ENCODE results near the gene PTH1R.
"Not testable (repeated sequence)": the region's sequence is repeated elsewhere in the genome, so short reads cannot be mapped to it uniquely, and the experiment has no call there.

PTH1R gene

GRCh38 chr3:46899151-46900006, 21.9 kb downstream of the PTH1R start:
- DNase-seq (ENCODE audit: low read depth), result no peak

DNA sequence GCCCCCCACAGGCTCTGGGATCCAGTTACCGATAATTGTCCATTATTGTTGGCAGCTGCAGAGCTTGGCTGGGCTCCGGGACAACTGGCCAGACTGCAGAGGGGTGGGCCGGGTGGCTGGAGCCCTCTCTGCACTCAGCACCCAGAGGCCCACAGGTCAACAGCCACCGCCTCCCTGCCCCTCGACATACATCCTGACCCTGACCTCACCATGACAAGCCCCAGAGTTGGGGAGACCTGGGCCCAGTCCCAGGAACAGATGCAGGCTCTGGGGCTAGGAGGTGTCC, 22.4 kb downstream of the PTH1R start:
- DNase-seq (ENCODE audit: low read depth), result no peak

DNA sequence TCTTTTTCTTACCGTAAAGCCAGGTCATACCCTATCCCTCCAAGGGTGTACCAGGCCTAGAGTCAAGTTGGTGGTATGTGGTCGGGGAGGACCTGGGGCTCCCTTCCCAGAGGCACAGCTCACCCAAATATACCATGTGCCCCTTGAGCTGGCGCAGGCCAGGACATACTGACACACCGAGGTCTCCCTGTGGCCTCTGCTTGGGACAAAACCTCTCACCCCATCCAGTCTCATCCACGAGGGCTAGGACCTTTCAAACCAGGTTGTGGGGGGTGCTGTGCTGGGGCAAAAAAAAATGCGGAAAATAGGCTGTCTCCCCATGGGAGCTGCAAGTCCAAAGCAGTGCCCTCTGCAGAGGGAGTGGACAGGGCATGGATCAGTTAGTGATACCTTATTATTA, 22.8 kb downstream of the PTH1R start:
- no peak for DNase-seq (ENCODE audit: low read depth)

DNA sequence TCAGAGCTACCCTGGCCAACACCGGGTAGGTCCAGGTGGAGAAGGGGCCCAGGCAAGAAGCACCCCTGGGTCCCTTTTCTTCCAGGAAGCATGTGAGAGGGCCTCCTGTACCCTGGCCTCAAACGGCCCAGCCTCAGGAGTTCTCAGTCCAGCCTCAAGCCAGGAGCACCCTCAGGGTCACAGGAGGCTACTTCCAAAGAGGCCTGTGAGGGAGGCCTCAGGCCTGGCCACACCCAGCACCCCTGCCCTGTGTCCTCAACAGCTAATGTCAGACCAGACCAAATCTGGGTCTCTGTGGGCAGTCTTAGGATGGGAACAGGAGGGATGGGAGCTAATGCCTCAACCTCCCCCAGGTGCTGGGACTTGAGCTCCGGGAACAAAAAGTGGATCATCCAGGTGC, 23.5 kb downstream of the PTH1R start:
- DNase-seq (ENCODE audit: low read depth), result no peak

GRCh38 chr3:46901591-46902187, 24.2 kb downstream of the PTH1R start:
- DNase-seq (ENCODE audit: low read depth), result no peak

GRCh38 chr3:46902188-46902631, 24.7 kb downstream of the PTH1R start:
- no peak for DNase-seq (ENCODE audit: low read depth)

DNA sequence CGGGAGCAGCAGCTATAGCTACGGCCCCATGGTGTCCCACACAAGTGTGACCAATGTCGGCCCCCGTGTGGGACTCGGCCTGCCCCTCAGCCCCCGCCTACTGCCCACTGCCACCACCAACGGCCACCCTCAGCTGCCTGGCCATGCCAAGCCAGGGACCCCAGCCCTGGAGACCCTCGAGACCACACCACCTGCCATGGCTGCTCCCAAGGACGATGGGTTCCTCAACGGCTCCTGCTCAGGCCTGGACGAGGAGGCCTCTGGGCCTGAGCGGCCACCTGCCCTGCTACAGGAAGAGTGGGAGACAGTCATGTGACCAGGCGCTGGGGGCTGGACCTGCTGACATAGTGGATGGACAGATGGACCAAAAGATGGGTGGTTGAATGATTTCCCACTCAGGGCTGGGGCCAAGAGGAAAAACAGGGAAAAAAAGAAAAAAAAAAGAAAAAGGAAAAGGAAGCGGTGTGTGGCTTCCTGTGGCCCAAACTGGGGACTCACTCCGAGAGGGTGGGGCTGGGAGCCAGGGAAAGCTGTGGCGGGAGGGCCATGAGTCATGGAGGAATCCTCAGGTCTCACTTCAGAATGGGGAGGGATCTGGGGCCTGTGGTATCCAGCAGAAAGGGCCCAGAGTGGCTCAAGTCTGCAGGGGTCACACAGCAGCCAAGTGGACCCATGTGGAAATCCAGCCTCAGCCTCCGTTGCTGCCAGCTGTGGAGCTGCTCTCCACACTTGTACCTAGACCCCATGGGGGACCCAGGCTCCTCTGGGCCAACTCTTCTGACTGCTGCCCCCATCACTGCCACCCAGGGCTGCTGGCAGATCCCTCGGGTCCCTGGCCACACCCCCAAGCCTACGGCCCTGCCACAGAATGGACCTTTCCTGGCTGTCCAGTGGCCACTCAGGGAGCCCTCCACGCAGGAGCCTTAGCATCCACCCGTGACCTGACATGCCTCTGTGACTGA, 26.1 kb downstream of the PTH1R start:
- no peak for DNase-seq (ENCODE audit: low read depth)

DNA sequence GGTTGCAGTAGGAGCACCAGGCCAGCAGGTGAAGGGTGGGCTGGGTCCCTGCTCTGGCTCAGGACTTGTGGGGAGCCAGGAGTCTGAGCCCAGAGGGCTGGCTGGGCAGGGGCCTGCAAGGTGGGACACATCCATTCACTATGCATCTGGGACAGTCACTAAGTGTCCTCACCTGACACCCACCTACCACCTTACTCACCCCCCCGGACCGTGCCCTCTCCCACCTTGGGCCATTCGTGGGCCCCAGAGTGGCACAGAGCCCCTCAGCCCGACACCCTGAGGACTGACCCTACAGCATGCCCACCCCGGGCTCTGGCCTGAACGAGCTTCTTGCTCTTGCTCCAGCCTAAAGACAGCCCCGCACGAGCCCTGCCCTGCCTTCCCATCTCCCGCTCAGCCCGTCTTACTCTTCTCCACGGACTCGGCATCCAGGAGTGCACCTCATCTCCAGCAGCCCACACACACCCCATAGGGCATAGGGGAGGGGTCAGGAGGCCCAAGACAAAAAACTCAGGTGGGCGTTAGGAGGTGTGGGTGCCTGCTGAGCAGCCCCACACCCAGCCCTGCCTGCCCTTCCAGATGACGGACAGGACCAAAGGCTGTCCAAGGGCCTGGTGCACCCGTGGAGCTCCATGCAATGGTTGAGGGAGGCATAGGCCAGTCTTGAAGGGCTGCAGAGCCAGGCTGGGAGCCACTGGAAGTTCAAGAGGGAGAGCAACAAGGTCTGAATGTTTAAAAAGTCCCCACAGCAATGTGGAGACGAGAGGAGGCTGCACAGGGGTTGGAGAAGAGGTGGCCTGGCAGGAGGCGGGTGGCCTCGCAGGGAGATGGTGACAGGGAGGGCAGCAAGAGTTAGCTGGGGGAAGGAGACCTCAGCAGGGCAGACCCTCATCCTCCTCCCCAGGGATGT, 27.0 kb downstream of the PTH1R start:
- DNase-seq (ENCODE audit: low read depth), result no peak

DNA sequence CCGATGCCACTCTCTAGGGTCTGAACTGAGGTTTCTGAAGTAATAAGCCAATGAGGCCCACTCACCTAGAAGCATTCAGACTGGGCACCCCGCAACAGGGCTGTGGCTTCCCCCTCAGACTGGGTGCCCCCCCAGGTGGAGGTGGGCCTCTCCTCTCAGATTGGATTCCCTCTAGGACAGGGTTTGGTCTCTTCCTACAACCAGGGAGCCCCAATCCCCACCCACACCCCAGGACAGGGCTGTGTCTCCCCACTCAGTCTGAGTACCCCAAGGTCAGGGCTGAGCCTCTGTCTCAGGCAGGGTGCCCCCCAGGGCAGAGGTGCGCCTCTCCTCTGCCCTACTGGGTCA, 27.7 kb downstream of the PTH1R start:
- no peak for DNase-seq (ENCODE audit: low read depth)

DNA sequence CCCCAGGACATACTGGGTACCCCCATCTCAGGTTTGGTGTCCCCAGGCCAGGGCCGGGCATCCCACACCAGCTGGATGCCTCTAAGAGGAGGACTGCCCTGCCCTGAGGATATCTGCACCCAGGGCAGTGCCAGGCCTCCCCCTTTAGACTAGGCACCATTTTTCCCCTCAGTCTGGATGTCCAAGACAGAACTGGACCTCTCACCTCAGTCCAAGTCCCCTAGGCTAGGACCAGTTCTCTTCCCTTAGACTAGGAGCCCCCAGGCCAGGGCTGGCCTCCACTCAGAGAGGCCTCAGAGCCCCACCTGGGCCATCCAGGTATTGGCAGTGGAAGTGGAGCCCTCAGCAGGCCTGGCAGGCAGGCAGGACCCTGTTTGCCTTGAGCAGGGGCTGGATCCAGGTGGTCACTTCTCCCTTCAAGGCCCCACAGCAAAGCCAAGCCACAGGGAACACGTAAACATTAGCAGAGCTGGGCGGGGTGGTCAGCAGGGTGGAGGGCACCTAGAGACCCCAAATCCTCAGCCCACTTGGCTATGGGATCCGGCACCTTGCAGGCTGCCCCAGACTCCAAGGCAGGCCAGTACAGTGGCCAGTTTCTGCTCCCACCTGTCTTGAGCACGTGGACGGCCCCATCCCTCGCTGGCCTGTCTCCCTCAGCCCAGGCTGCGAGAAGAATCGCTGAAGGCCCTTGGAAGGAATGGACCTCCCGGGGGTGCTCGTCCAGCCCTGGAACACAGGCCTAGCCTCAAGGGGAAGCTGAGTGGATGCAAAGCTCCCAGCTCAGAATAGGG, 28.3 kb downstream of the PTH1R start:
- no peak for DNase-seq (ENCODE audit: low read depth)

GRCh38 chr3:46906471-46907058, 29.0 kb downstream of the PTH1R start:
- DNase-seq (ENCODE audit: low read depth), result no peak

DNA sequence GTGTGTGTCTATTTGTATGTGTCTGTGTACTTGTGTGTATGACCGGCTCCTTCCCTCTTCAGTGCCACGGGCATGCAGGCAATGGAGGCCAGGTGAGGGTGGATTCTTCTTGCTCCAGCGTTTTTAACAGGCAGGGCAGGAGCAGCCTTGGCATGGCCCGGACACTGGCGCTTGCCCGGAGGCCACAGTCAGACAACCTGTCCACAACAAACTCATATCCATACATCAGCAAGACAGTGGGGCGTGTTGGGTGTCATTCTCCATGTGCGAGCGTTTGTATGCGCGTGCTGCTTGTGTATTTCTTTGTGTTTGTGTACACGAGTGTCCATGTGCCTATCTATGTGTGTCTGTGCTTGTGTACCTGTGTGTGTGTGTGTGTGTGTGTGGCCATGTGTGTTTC, 29.8 kb downstream of the PTH1R start:
- DNase-seq (ENCODE audit: low read depth), result no peak

DNA sequence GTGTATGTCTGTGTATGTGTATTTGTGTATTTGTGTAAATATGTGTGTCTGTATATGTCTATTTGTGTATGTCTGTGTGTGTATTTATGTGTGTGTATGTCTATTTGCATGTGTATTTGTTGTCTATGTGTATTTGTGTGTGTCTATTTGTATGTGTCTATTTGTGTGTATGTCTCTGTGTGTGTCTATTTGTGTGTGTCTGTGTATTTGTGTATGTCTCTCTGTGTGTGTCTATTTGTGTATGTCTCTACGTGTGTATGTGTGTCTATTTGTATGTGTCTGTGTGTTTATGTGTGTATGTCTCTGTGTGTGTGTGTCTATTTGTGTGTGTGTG, 30.4 kb downstream of the PTH1R start:
- no peak for DNase-seq (ENCODE audit: low read depth)

DNA sequence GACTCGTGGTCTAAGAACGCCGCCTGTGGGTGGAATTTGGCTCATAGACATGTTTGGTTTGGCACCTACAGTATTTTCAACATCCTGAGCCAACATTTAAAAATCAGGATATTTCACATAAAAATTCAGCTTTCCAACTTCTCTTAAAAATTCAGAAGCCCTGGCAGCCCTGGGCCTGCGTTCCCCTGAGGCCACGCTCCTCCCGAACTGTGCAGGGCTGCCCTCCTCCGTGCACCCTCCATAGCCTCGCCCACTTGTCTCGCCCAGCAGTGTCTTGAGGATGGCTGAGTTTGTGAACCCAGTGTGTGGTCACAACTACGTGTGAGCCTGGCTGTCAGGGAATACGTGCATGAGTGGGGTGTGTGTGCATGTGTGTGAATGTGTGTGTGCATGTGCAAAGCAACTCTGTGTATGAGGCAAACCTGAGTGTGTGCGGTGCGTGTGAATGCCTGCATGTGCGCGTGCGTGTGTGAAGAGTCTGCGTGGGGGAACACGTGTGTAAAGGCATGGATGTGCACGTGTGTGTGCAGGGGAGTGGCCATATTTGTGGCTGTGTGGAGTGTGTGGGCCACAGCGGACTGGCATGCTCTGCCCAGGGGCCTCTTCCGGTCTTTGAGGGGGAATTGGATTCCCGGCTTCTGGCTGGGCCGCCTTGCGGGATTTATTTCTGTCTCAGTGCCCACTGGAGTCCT, 30.9 kb downstream of the PTH1R start:
- no peak for DNase-seq (ENCODE audit: low read depth)

GRCh38 chr3:46908986-46909534, 31.5 kb downstream of the PTH1R start:
- DNase-seq (ENCODE audit: low read depth), result no peak

- DNase-seq (ENCODE audit: low read depth), result peak; percentile 68
Observed at GRCh38 chr3:46909535-46910161, 32.1 kb downstream of the PTH1R start.

GRCh38 chr3:46910166-46910760, 32.7 kb downstream of the PTH1R start:
- no peak for DNase-seq (ENCODE audit: low read depth)

DNA sequence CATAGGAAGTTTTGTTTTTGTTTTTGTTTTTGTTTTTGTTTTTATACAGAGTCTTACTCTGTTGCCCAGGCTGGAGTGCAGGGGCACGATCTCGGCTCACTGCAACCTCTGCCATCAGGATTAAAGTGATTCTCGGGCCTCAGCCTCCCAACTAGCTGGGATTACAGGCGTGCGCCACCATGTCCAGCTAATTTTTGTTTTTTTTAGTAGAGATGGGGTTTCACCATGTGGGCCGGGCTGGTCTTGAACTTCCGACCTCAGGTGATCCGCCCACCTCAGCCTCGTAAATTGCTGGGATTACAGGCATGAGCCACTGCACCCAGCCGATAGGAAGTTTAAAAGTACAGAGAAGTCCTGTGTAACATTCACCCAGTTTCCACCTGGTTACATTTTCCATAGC, 33.4 kb downstream of the PTH1R start:
- DNase-seq (ENCODE audit: low read depth), result not testable (repeated sequence)

- DNase-seq (ENCODE audit: low read depth), result no peak
Observed at GRCh38 chr3:46912986-46913385, 35.5 kb downstream of the PTH1R start.
